ELF-1 (cell line): ENCODE results near the gene TNXB.
"Not testable (repeated sequence)": the region's sequence is repeated elsewhere in the genome, so short reads cannot be mapped to it uniquely, and the experiment has no call there.

ENCODE experiments used
- DNase-seq: peaks from one replicate; pipeline ENCODE4 v3.0.0-alpha.2; 2016; ENCODE audit warnings: low read depth, low spot score

TNXB gene

GRCh38 chr6:32064706-32065105, 44.4 kb downstream of the TNXB start:
- DNase-seq: no peak

GRCh38 chr6:32060966-32061655, 48.0 kb downstream of the TNXB start:
- DNase-seq: no peak

- DNase-seq: no peak
These were observed 50.6 kb downstream of the TNXB start for GRCh38 chr6:32058511-32058963.

GRCh38 chr6:32057966-32058365, 51.2 kb downstream of the TNXB start:
- DNase-seq: no peak

- no peak for DNase-seq
These were observed 52.9 kb downstream of the TNXB start for GRCh38 chr6:32056254-32056653.

GRCh38 chr6:32055756-32056155, 53.4 kb downstream of the TNXB start:
- DNase-seq: not testable (repeated sequence)

GRCh38 chr6:32053314-32053713, 55.8 kb downstream of the TNXB start:
- DNase-seq: not testable (repeated sequence)

GRCh38 chr6:32052626-32053025, 56.5 kb downstream of the TNXB start:
- not testable (repeated sequence) for DNase-seq

- DNase-seq: no peak
These were observed 58.6 kb downstream of the TNXB start for GRCh38 chr6:32050562-32050961.

- not testable (repeated sequence) for DNase-seq
These were observed 59.4 kb downstream of the TNXB start for GRCh38 chr6:32049736-32050135.

- DNase-seq: not testable (repeated sequence)
These were observed 60.0 kb downstream of the TNXB start for GRCh38 chr6:32049149-32049548.

GRCh38 chr6:32047855-32048766, 61.0 kb downstream of the TNXB start:
- peak; percentile 88 for DNase-seq

GRCh38 chr6:32047539-32047854, 61.6 kb downstream of the TNXB start:
- DNase-seq: no peak

- peak; percentile 25 for DNase-seq
These were observed 62.1 kb downstream of the TNXB start for GRCh38 chr6:32047084-32047478.

GRCh38 chr6:32046450-32047083, 62.6 kb downstream of the TNXB start:
- DNase-seq: peak; percentile 40

- no peak for DNase-seq
These were observed 63.2 kb downstream of the TNXB start for GRCh38 chr6:32045811-32046449.

GRCh38 chr6:32044916-32045315, 64.2 kb downstream of the TNXB start:
- DNase-seq: not testable (repeated sequence)

- not testable (repeated sequence) for DNase-seq
These were observed 65.4 kb downstream of the TNXB start for GRCh38 chr6:32043589-32044380.

GRCh38 chr6:32042276-32042675, 66.9 kb downstream of the TNXB start:
- not testable (repeated sequence) for DNase-seq

GRCh38 chr6:32041385-32041784, 67.8 kb downstream of the TNXB start:
- not testable (repeated sequence) for DNase-seq

GRCh38 chr6:32041050-32041321, 68.2 kb downstream of the TNXB start:
- not testable (repeated sequence) for DNase-seq
